KG1 (cell line): Measurements from ENCODE around the gene ANO4.
"Not testable (repeated sequence)": the region's sequence is repeated elsewhere in the genome, so short reads cannot be mapped to it uniquely, and the experiment has no call there.

Source experiments
- DNase-seq: peaks from one replicate; lab custom pipeline; 2025; lab: John Stamatoyannopoulos, UW

Gene ANO4

GRCh38 chr12:100953217-100953616 is 158.6 kb downstream of the ANO4 start:
- no peak for DNase-seq

- DNase-seq = no peak
Observed at GRCh38 chr12:100953677-100954076, 159.1 kb downstream of the ANO4 start.

GRCh38 chr12:100954118-100954517 is 159.5 kb downstream of the ANO4 start:
- DNase-seq = no peak

- DNase-seq = no peak
Observed at GRCh38 chr12:100955139-100955538, 160.6 kb downstream of the ANO4 start.

- DNase-seq = no peak
Observed at GRCh38 chr12:100956311-100956852, 161.8 kb downstream of the ANO4 start.

GRCh38 chr12:100959481-100959880 is 164.9 kb downstream of the ANO4 start:
- no peak for DNase-seq

DNA sequence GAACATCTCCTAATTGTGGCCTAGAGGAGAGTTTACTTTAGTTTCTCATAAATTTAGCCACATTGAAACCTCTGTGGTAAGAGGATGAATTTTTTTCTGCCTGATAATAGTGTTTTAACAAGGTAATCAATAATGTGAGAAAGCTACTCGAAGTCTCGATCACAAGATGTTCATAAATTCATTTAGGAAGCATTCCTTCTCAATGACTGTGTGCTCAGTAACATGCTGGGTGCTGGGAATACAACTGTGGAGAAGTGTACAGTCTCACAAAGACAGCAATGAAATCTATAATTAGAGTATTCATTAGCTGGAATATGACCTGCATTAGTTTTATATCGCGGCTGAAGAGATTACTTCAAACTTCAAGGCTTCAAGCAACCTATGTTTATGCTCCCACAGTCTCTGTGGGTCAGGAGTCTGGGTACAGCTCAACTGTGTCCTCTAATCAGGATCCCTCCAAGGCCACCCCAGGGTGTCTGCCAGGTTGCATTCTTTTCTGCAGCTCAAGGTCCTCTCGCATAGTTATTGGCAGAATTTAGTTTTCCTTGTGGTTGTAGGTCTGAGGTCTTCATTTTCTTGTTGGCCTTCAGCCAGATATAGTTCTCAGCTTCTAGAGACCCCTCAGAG is 167.6 kb downstream of the ANO4 start:
- no peak for DNase-seq

GRCh38 chr12:100963381-100963780 is 168.8 kb downstream of the ANO4 start:
- no peak for DNase-seq

DNA sequence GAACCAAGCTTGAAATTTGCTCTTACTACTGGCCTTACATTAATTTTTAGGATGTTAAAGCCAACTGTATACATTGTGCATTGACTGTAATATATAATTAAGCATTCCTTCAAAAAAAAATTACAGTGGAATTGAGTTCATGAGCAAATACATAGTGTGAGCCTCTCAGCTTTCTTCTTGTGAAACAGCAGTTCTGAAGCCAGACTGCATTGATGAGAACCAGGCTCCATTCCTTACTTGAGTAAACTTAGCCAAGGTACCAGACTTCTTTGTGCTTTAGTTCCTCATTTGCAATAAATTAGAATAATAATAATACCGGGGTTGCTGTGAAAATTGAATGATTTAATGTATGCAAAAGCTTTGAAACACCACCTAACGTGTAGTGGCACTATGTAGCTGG is 169.5 kb downstream of the ANO4 start:
- DNase-seq = no peak

DNA sequence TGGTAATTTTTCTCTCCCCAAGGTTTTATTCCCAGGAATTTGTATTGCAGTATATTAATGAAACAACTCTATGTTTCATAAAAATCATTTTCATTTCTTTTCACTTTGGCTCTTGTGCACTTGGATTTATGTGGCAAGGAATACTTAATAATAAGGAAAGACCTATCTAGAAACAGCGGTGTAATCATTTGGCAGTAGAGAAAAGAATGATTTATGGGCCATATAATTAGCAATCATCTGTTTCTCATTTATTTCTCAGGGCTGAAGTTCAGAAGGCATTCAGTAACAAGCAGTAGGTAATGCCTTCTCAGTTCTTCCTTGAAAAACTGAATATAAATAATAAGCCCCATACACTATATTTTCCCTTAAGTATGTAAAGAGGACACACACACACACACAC is 172.6 kb downstream of the ANO4 start:
- no peak for DNase-seq

- DNase-seq = no peak
Observed at GRCh38 chr12:100970894-100971293, 176.3 kb downstream of the ANO4 start.

GRCh38 chr12:100972121-100972520 is 177.5 kb downstream of the ANO4 start:
- no peak for DNase-seq

DNA sequence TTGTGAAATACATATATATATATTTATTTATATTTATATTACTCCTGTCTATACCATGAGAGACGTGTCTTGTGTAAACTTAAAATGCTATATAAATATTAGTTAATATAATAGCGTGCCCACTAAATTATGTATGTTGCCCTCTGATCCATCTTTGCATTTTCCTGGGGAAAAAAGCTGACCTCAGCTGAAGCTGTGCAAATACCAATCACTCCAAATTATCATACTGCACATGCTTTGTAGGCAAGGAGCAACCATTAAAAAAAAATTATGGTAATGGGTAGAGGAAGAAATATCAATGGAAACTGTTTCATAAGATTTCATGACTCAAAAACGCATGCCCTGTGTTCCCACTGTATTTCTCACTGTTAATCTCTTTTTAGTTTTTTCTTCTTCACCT is 179.8 kb downstream of the ANO4 start:
- no peak for DNase-seq

DNA sequence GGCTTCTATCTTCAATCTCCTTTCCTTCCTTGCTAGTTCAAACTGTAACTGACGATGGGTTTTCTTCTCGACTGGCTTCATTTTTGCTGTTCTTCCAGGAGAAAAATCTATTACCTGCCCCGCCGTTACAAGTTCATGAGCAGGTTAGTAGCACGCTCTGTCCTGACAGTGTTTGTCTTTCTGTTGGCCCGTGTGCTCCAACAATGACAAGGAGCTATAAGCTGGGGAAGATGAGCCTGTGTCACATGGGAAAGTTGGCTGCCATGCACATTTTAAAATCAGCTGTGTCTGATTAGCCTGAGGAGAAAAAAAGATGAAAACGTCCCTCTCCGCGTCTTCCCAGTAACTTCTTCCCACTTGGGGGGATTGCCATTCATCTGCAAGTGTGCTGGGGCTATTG is 180.2 kb downstream of the ANO4 start:
- DNase-seq = no peak

DNA sequence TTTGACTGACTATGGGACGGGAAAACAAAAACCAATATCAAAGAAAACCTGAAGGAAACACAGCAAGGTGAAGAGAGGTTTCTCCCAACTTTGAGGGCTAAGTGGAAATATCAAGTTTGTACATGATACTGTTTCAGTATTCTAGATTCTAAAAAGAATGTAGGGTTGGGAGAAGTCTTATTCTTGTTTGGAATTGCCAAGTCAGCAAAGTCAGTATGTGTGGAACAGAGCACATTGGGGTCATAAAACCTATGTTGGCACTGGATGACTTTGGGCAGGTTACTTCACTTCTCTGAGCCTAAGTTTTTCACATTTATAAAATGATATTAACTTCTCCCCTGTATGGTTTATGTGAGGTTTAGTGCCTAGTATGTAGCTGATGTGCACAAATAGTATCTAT is 182.2 kb downstream of the ANO4 start:
- DNase-seq = no peak

- no peak for DNase-seq
Observed at GRCh38 chr12:100980856-100981255, 186.3 kb downstream of the ANO4 start.

GRCh38 chr12:100982511-100983183 is 188.1 kb downstream of the ANO4 start:
- DNase-seq = no peak

DNA sequence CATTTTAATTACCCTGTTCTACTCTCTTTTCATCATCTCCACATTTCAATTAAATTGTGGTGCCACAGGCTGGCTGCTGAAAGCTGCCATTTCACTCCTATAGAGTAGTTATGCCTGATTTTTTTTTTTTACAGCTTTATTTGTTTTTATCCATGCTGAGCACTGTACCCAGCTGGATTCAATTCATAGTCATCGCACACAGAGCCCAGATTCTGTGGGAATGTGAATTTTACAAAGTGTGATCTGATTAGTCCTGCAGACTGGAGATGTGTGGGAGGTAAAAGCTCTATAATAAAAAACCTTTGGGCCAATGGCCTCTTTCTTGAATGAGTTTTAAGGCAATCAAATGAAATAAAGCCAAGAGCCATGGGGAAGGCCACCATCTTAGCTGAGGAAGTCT is 190.2 kb downstream of the ANO4 start:
- DNase-seq = no peak

GRCh38 chr12:100986595-100987547 is 192.3 kb downstream of the ANO4 start:
- DNase-seq = no peak

GRCh38 chr12:100987552-100988521 is 193.3 kb downstream of the ANO4 start:
- peak; percentile 14 for DNase-seq

- DNase-seq = not testable (repeated sequence)
Observed at GRCh38 chr12:100989509-100989908, 194.9 kb downstream of the ANO4 start.
